H9 (cell line): ENCODE data around the gene TMUB2. TPM values are rescaled to one million over a fixed set of nuclear protein-coding genes. Genes with fewer than 3 reads are reported as not detected.

Source experiments
- DNase-seq: peaks from one replicate; pipeline ENCODE4 v3.0.0-alpha.2; 2017
- H2AFZ ChIP-seq: one replicate; pipeline ENCODE4 v1.6.1; 2013; ENCODE audit warnings: mild to moderate bottlenecking, low read length, control low read depth, moderate library complexity
- H2AK5ac ChIP-seq: 2 replicates; pipeline ENCODE4 v1.6.1; 2013; ENCODE audit warnings: low read length, control low read depth, mixed read lengths; ENCODE audit not compliant: insufficient read length
- H2BK120ac ChIP-seq: one replicate; pipeline ENCODE4 v1.6.1; 2013; ENCODE audit warnings: low read depth, mild to moderate bottlenecking, low read length, control low read depth, inconsistent platforms; ENCODE audit not compliant: poor library complexity, severe bottlenecking
- H2BK12ac ChIP-seq: 2 replicates; pipeline ENCODE4 v1.6.1; 2013; ENCODE audit warnings: low read length, control low read depth, mixed read lengths, low read depth; ENCODE audit not compliant: insufficient read length
- H2BK15ac ChIP-seq: 2 replicates; pipeline ENCODE4 v1.6.1; 2013; ENCODE audit warnings: low read depth, low read length, control low read depth
- H2BK20ac ChIP-seq: one replicate; pipeline ENCODE4 v1.6.1; 2013; ENCODE audit warnings: low read depth, mild to moderate bottlenecking, low read length, control low read depth, inconsistent platforms; ENCODE audit not compliant: poor library complexity, severe bottlenecking
- H2BK5ac ChIP-seq: 2 replicates; pipeline ENCODE4 v1.6.1; 2013; ENCODE audit warnings: low read length, control low read depth, mixed read lengths; ENCODE audit not compliant: insufficient read length
- H3K14ac ChIP-seq: 2 replicates; pipeline ENCODE4 v1.6.1; 2013; ENCODE audit warnings: low read length, control low read depth; ENCODE audit not compliant: insufficient read depth
- H3K18ac ChIP-seq: 2 replicates; pipeline ENCODE4 v1.6.1; 2013; ENCODE audit warnings: low read depth, mild to moderate bottlenecking, mixed read lengths, low read length, control low read depth; ENCODE audit not compliant: insufficient read length
- H3K23ac ChIP-seq: 2 replicates; pipeline ENCODE4 v1.6.1; 2013; ENCODE audit warnings: low read length, control low read depth, mixed read lengths, low read depth; ENCODE audit not compliant: insufficient read length
- H3K23me2 ChIP-seq: 2 replicates; pipeline ENCODE4 v1.6.1; 2013; ENCODE audit warnings: low read depth, mild to moderate bottlenecking, mixed read lengths, low read length, control low read depth; ENCODE audit not compliant: insufficient read length, poor library complexity, severe bottlenecking
- H3K27ac ChIP-seq: 2 replicates; pipeline ENCODE4 v1.5.1; 2013; ENCODE audit warnings: low read length, control low read depth, mixed read lengths, low read depth; ENCODE audit not compliant: insufficient read length
- H3K27me3 ChIP-seq: 2 replicates; pipeline ENCODE4 v1.6.1; 2013; ENCODE audit warnings: low read length, control low read depth, inconsistent platforms; ENCODE audit not compliant: insufficient read depth
- H3K4ac ChIP-seq: 2 replicates; pipeline ENCODE4 v1.6.1; 2013; ENCODE audit warnings: low read depth, mild to moderate bottlenecking, control low read depth, inconsistent platforms, low read length, moderate library complexity
- H3K4me1 ChIP-seq: 2 replicates; pipeline ENCODE4 v1.6.1; 2013; ENCODE audit warnings: low read length, control low read depth, inconsistent platforms; ENCODE audit not compliant: insufficient read depth
- H3K4me2 ChIP-seq: 2 replicates; pipeline ENCODE4 v1.6.1; 2013; ENCODE audit warnings: low read length, control low read depth, mixed read lengths; ENCODE audit not compliant: insufficient read length, insufficient read depth
- H3K56ac ChIP-seq: 2 replicates; pipeline ENCODE4 v1.6.1; 2013; ENCODE audit warnings: low read depth, mild to moderate bottlenecking, mixed read lengths, low read length, control low read depth; ENCODE audit not compliant: insufficient read length
- H3K79me1 ChIP-seq: 2 replicates; pipeline ENCODE4 v1.6.1; 2013; ENCODE audit warnings: low read depth, mild to moderate bottlenecking, moderate library complexity, low read length, control low read depth, inconsistent platforms; ENCODE audit not compliant: insufficient read depth, poor library complexity, severe bottlenecking
- H3K79me2 ChIP-seq: 2 replicates; pipeline ENCODE4 v1.6.1; 2013; ENCODE audit warnings: low read length, control low read depth, inconsistent platforms; ENCODE audit not compliant: insufficient read depth
- H3K9ac ChIP-seq: 2 replicates; pipeline ENCODE4 v1.6.1; 2013; ENCODE audit warnings: low read length, control low read depth, mixed read lengths; ENCODE audit not compliant: insufficient read length; ENCODE audit errors: extremely low read depth
- H3K9me3 ChIP-seq: one replicate; pipeline ENCODE4 v1.6.1; 2013; ENCODE audit warnings: low read depth, low read length, inconsistent platforms; ENCODE audit not compliant: control insufficient read depth
- H3T11ph ChIP-seq: one replicate; pipeline ENCODE4 v1.6.1; 2013; ENCODE audit warnings: mild to moderate bottlenecking, low read length, control low read depth, inconsistent platforms
- H4K20me1 ChIP-seq: one replicate; pipeline ENCODE4 v1.6.1; 2013; ENCODE audit not compliant: control insufficient read depth, insufficient read length, insufficient read depth
- H4K5ac ChIP-seq: 2 replicates; pipeline ENCODE4 v1.6.1; 2013; ENCODE audit warnings: low read depth, mild to moderate bottlenecking, mixed read lengths, low read length, control low read depth; ENCODE audit not compliant: insufficient read length
- H4K8ac ChIP-seq: replicated peaks from 2 replicates; pipeline ENCODE4 v1.6.1; 2013; ENCODE audit warnings: low read length, control low read depth, mixed read lengths, low read depth; ENCODE audit not compliant: insufficient read length
- H4K91ac ChIP-seq: 2 replicates; pipeline ENCODE4 v1.6.1; 2013; ENCODE audit warnings: low read depth, mild to moderate bottlenecking, moderate library complexity, mixed read lengths, low read length, control low read depth; ENCODE audit not compliant: insufficient read length
- H3K27ac Mint-ChIP-seq, 3 experiments: 2 replicates in 2 of 3; 3 replicates in 1 of 3; pipeline ENCODE4 v1.8.0; 2020 to 2021; ENCODE audit warnings: mixed read lengths in 3 of 3, mild to moderate bottlenecking in 1 of 3, moderate library complexity in 1 of 3
- H3K27me3 Mint-ChIP-seq: 2 replicates; pipeline ENCODE4 v1.8.0; 2021; ENCODE audit warnings: low read depth, mild to moderate bottlenecking, moderate library complexity, mixed read lengths
- H3K36me3 Mint-ChIP-seq, 3 experiments: 2 replicates in 2 of 3; 3 replicates in 1 of 3; pipeline ENCODE4 v1.8.0; 2020 to 2021; ENCODE audit warnings: low read depth in 3 of 3, mixed read lengths in 3 of 3; ENCODE audit not compliant: insufficient read depth in 1 of 3
- H3K4me1 Mint-ChIP-seq, 2 experiments: 2 replicates each; pipeline ENCODE4 v1.8.0; 2020; ENCODE audit warnings: mixed read lengths in 2 of 2
- H3K4me3 Mint-ChIP-seq, 2 experiments: 2 replicates in 1 of 2; 3 replicates in 1 of 2; pipeline ENCODE4 v1.8.0; 2020 to 2021; ENCODE audit warnings: mild to moderate bottlenecking in 2 of 2, mixed read lengths in 2 of 2, moderate library complexity in 1 of 2
- H3K9me3 Mint-ChIP-seq, 2 experiments: 2 replicates in 1 of 2; 3 replicates in 1 of 2; pipeline ENCODE4 v1.8.0; 2020; ENCODE audit warnings: mild to moderate bottlenecking in 2 of 2, mixed read lengths in 2 of 2, moderate library complexity in 1 of 2
- WGBS: extraction: QIAGEN DNeasy Blood & Tissue Kit; methylation state at CpG from one replicate; pipeline ENCODE4 v1.1.7; 2013; ENCODE audit warnings: missing lambda C conversion rate, low lambda C conversion rate, mixed read lengths; ENCODE audit not compliant: insufficient read length; ENCODE audit errors: extremely low coverage; 5-methylcytosine and 5-hydroxymethylcytosine counted together
- total RNA-seq: library from RNA; stranded (reverse); gene quantifications from 2 replicates; pipeline ENCODE4 v1.2.1, GENCODE V29; 2021
- TF ChIP-seq, protein P1 (sequence below): fragments of 200-600 bp; sonication (generic); conservative IDR thresholded peaks from 3 replicates; pipeline ENCODE4 v1.8.0; 2021; ENCODE audit warnings: antibody characterized with exemption, mild to moderate bottlenecking

The TMUB2 gene
- total RNA-seq, 1 experiment from 2014 or later, result 22.9 TPM

GRCh38 chr17:44229090-44229489 lies 42.3 kb downstream of the TMUB2 start:
- Histone ChIP-seq H2AK5ac (no peak overlapping the region), H3K9me3 (no peaks in the 10 kb centered on the region), H3K56ac (no peak overlapping the region), H4K20me1 (no peaks in the 10 kb centered on the region), H3K18ac (no peak overlapping the region), H3T11ph (no peak overlapping the region), H2BK5ac (no peak overlapping the region), H2AFZ (no peak overlapping the region), H3K27me3 (no peaks in the 10 kb centered on the region), H3K9ac (no peak overlapping the region), H2BK15ac (no peak overlapping the region), H3K14ac (no peak overlapping the region), H4K5ac (no peak overlapping the region), H3K4me1 (no peaks in the 10 kb centered on the region), H2BK12ac (no peak overlapping the region), H3K4ac (no peak overlapping the region), H3K79me2 (no peaks in the 10 kb centered on the region), H3K27ac (no peak overlapping the region), H3K23me2 (no peaks in the 10 kb centered on the region), H3K4me2 (no peak overlapping the region), H4K91ac (no peak overlapping the region), H2BK120ac (no peak overlapping the region), H2BK20ac (no peak overlapping the region), H4K8ac (no peak overlapping the region), H3K79me1 (no peaks in the 10 kb centered on the region), H3K23ac (no peak overlapping the region)
- Mint-ChIP-seq H3K4me3 (no peak overlapping the region), H3K27ac (no peak overlapping the region), H3K4me1 (no peaks in the 10 kb centered on the region; a peak in 1 of 4 replicates), H3K36me3 (no peaks in the 10 kb centered on the region), H3K27me3 (peaks cover 5% of the 10 kb centered on the region; the same call in 1 of the 2 replicates), H3K9me3 (no peaks in the 10 kb centered on the region)
- WGBS, result no CpG with 5 or more reads among the region's 6 CpGs
- DNase-seq, result no peak
- TF ChIP-seq, protein P1, sequence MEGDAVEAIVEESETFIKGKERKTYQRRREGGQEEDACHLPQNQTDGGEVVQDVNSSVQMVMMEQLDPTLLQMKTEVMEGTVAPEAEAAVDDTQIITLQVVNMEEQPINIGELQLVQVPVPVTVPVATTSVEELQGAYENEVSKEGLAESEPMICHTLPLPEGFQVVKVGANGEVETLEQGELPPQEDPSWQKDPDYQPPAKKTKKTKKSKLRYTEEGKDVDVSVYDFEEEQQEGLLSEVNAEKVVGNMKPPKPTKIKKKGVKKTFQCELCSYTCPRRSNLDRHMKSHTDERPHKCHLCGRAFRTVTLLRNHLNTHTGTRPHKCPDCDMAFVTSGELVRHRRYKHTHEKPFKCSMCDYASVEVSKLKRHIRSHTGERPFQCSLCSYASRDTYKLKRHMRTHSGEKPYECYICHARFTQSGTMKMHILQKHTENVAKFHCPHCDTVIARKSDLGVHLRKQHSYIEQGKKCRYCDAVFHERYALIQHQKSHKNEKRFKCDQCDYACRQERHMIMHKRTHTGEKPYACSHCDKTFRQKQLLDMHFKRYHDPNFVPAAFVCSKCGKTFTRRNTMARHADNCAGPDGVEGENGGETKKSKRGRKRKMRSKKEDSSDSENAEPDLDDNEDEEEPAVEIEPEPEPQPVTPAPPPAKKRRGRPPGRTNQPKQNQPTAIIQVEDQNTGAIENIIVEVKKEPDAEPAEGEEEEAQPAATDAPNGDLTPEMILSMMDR, result no peak
